Nephron (organoid): Measurements from ENCODE around the gene LMO7.

ENCODE experiments used
- H3K27ac Mint-ChIP-seq, 3 experiments: 2 replicates each; pipeline ENCODE4 v1.8.0; 2020; ENCODE audit warnings: mixed read lengths in 3 of 3, mild to moderate bottlenecking in 2 of 3, moderate library complexity in 1 of 3
- H3K27me3 Mint-ChIP-seq: 2 replicates; pipeline ENCODE4 v1.8.0; 2021; ENCODE audit warnings: low read depth, mild to moderate bottlenecking, moderate library complexity, mixed read lengths
- H3K36me3 Mint-ChIP-seq: 2 replicates; pipeline ENCODE4 v1.8.0; 2020; ENCODE audit warnings: low read depth, mixed read lengths
- H3K4me1 Mint-ChIP-seq: 2 replicates; pipeline ENCODE4 v1.8.0; 2020; ENCODE audit warnings: mixed read lengths
- H3K4me3 Mint-ChIP-seq, 3 experiments: 2 replicates each; pipeline ENCODE4 v1.8.0; 2020; ENCODE audit warnings: mild to moderate bottlenecking in 3 of 3, mixed read lengths in 3 of 3, moderate library complexity in 2 of 3
- H3K9me3 Mint-ChIP-seq: 2 replicates; pipeline ENCODE4 v1.8.0; 2020; ENCODE audit warnings: mixed read lengths
- CTCF ChIP-seq, 3 experiments: fragments of 200-600 bp; sonication (generic); IDR thresholded peaks; one replicate each; pipeline ENCODE4 v1.5.0; 2021; ENCODE audit warnings: antibody characterized with exemption in 3 of 3; ENCODE audit not compliant: unreplicated experiment in 3 of 3

LMO7 gene

GRCh38 chr13:75635828-75636435 lies at the start of gene LMO7:
LMO7 (plus strand) TSS chr13:75636330; CDS start chr13:75636658, 328 bp downstream.
- peaks cover 43% of the 10 kb centered on the region for H3K27me3 Mint-ChIP-seq
- H3K4me1 Mint-ChIP-seq: peaks cover 18% of the 10 kb centered on the region
- H3K36me3 Mint-ChIP-seq: no peaks in the 10 kb centered on the region
- peak within 1 kb of the TSS in 2 of 3 experiments; percentile 52 to 85 for H3K27ac Mint-ChIP-seq
- TF ChIP-seq CTCF (IDR thresholded peaks at IDR 0.05; ENCODE audit: unreplicated experiment in 3 of 3): no peak
- no peaks in the 10 kb centered on the region for H3K9me3 Mint-ChIP-seq
- peak within 1 kb of the TSS; percentile 78 to 87 (median 81) for H3K4me3 Mint-ChIP-seq

GRCh38 chr13:75587679-75588078 lies 48.5 kb upstream of the LMO7 start:
- peaks cover 49% of the 10 kb centered on the region for H3K36me3 Mint-ChIP-seq
- no peaks in the 10 kb centered on the region for H3K27me3 Mint-ChIP-seq
- no peak overlapping the region for H3K27ac Mint-ChIP-seq
- no peak for TF ChIP-seq CTCF (IDR thresholded peaks at IDR 0.05; ENCODE audit: unreplicated experiment in 3 of 3)
- H3K4me3 Mint-ChIP-seq: no peak overlapping the region
- no peaks in the 10 kb centered on the region for H3K4me1 Mint-ChIP-seq
- H3K9me3 Mint-ChIP-seq: peaks cover 19% of the 10 kb centered on the region

- H3K27me3 Mint-ChIP-seq: no peaks in the 10 kb centered on the region
- H3K4me1 Mint-ChIP-seq: peaks cover 27% of the 10 kb centered on the region
- H3K27ac Mint-ChIP-seq: peak overlapping the region; percentile 70 to 76 (median 71)
- H3K36me3 Mint-ChIP-seq: peaks cover 19% of the 10 kb centered on the region
- no peak for TF ChIP-seq CTCF (IDR thresholded peaks at IDR 0.05; ENCODE audit: unreplicated experiment in 3 of 3)
- H3K9me3 Mint-ChIP-seq: no peaks in the 10 kb centered on the region
- H3K4me3 Mint-ChIP-seq: no peak overlapping the region
Measured at GRCh38 chr13:75596657-75597182, 39.4 kb upstream of the LMO7 start.

GRCh38 chr13:75600371-75600770 lies 35.8 kb upstream of the LMO7 start:
- H3K27ac Mint-ChIP-seq: no peak overlapping the region
- H3K36me3 Mint-ChIP-seq: peaks cover 22% of the 10 kb centered on the region
- TF ChIP-seq CTCF (IDR thresholded peaks at IDR 0.05; ENCODE audit: unreplicated experiment in 3 of 3): no peak
- no peaks in the 10 kb centered on the region for H3K9me3 Mint-ChIP-seq
- no peaks in the 10 kb centered on the region for H3K27me3 Mint-ChIP-seq
- H3K4me1 Mint-ChIP-seq: peaks cover 27% of the 10 kb centered on the region
- no peak overlapping the region for H3K4me3 Mint-ChIP-seq

GRCh38 chr13:75603038-75603437 lies 33.1 kb upstream of the LMO7 start:
- Mint-ChIP-seq H3K4me3 (no peak overlapping the region), H3K27ac (no peak overlapping the region), H3K36me3 (peaks cover 26% of the 10 kb centered on the region), H3K27me3 (no peaks in the 10 kb centered on the region), H3K4me1 (peaks cover 3% of the 10 kb centered on the region), H3K9me3 (no peaks in the 10 kb centered on the region)
- TF ChIP-seq CTCF (IDR thresholded peaks at IDR 0.05; ENCODE audit: unreplicated experiment in 3 of 3): no peak

GRCh38 chr13:75607447-75607846 lies 28.7 kb upstream of the LMO7 start:
- H3K4me3 Mint-ChIP-seq: no peak overlapping the region
- H3K4me1 Mint-ChIP-seq: no peaks in the 10 kb centered on the region
- H3K36me3 Mint-ChIP-seq: peaks cover 14% of the 10 kb centered on the region
- no peaks in the 10 kb centered on the region for H3K9me3 Mint-ChIP-seq
- TF ChIP-seq CTCF (IDR thresholded peaks at IDR 0.05; ENCODE audit: unreplicated experiment in 3 of 3): no peak
- no peaks in the 10 kb centered on the region for H3K27me3 Mint-ChIP-seq
- no peak overlapping the region for H3K27ac Mint-ChIP-seq
